Posterior vena cava (tissue), 2 donors: ENCODE results near the gene BTD. TPM values are rescaled to one million over a fixed set of nuclear protein-coding genes. Genes with fewer than 3 reads are reported as not detected.

Source experiments
- DNase-seq: peaks from one replicate; pipeline ENCODE4 v3.0.0-alpha.2; 2020; ENCODE audit warnings: low spot score
- intact Hi-C, 2 donors: fragments of 100-400 bp; cut with DNase I; formaldehyde crosslinking; loops; one replicate each; pipeline versions ENCODE4 v1.14.1 to v1.14.2; 2022 to 2023
- total RNA-seq, 2 donors: library from RNA; stranded (reverse); fragmentation: NEBNext Ultra II Directional; extraction: Animal tissue kit (Norgen Biotek cat#: 25700); gene quantifications; one replicate each; pipeline ENCODE4 v1.2.1, GENCODE V29; 2021
- donor health status: DM: yes; HTN: yes; CAD: no.
- donor health status: DM: yes; HTN: yes; CAD: no.

BTD gene
- total RNA-seq, 2 donors from 2014 or later, result 13.3 to 18.1 TPM

- intact Hi-C loops, result no loop called here
- DNase-seq, result no peak
Observed at GRCh38 chr3:15651396-15651795, 49.9 kb downstream of the BTD start.

GRCh38 chr3:15653321-15653720 lies 51.8 kb downstream of the BTD start:
- no peak for DNase-seq
- intact Hi-C loops, result no loop called here

GRCh38 chr3:15654127-15654526 lies 52.6 kb downstream of the BTD start:
- DNase-seq, result no peak
- intact Hi-C loops, result no loop called here

GRCh38 chr3:15654891-15655290 lies 53.3 kb downstream of the BTD start:
- intact Hi-C loops, result no loop called here
- no peak for DNase-seq

GRCh38 chr3:15656342-15656741 lies 54.8 kb downstream of the BTD start:
- DNase-seq, result no peak
- intact Hi-C loops, result no loop called here

- intact Hi-C loops, result no loop called here
- no peak for DNase-seq
Observed at GRCh38 chr3:15657016-15657415, 55.5 kb downstream of the BTD start.

GRCh38 chr3:15659254-15659975 lies 57.9 kb downstream of the BTD start:
- intact Hi-C loops, result no loop called here

GRCh38 chr3:15660055-15660935 lies 58.8 kb downstream of the BTD start:
- intact Hi-C loops, result no loop called here
- no peak for DNase-seq

More at GRCh38 chr3:15659254-15659975, 57.9 kb downstream of the BTD start:
- DNase-seq, result no peak

GRCh38 chr3:15664144-15664543 lies 62.6 kb downstream of the BTD start:
- intact Hi-C loops, result no loop called here
- DNase-seq, result no peak

- no peak for DNase-seq
- intact Hi-C loops, result no loop called here
Observed at GRCh38 chr3:15665510-15666150, 64.1 kb downstream of the BTD start.

GRCh38 chr3:15666277-15666676 lies 64.7 kb downstream of the BTD start:
- no peak for DNase-seq
- intact Hi-C loops, result no loop called here

- DNase-seq, result no peak
- intact Hi-C loops, result no loop called here
Observed at GRCh38 chr3:15667484-15667883, 65.9 kb downstream of the BTD start.

GRCh38 chr3:15673536-15673935 lies 72.0 kb downstream of the BTD start:
- DNase-seq, result no peak
- intact Hi-C loops, result no loop called here

GRCh38 chr3:15676259-15676658 lies 74.7 kb downstream of the BTD start:
- intact Hi-C loops, result no loop called here
- no peak for DNase-seq

GRCh38 chr3:15679306-15679705 lies 77.8 kb downstream of the BTD start:
- no peak for DNase-seq
- intact Hi-C loops, result loop anchor here in 1 of 2 donors (1.0 kb wide), 1 partner anchor 28 kb away; no protein-coding TSS in a partner anchor

- no peak for DNase-seq
- intact Hi-C loops, result no loop called here
Observed at GRCh38 chr3:15681668-15682067, 80.1 kb downstream of the BTD start.

- intact Hi-C loops, result no loop called here
- no peak for DNase-seq
Observed at GRCh38 chr3:15682561-15683185, 81.1 kb downstream of the BTD start.

- intact Hi-C loops, result no loop called here
- no peak for DNase-seq
Observed at GRCh38 chr3:15683253-15683652, 81.7 kb downstream of the BTD start.

GRCh38 chr3:15685927-15686326 lies 84.4 kb downstream of the BTD start:
- intact Hi-C loops, result no loop called here
- DNase-seq, result no peak

GRCh38 chr3:15690230-15690629 lies 88.7 kb downstream of the BTD start:
- intact Hi-C loops, result no loop called here
- DNase-seq, result no peak
